ENCODE data around the gene NEO1.

Gene NEO1

GRCh38 chr15:73051391-73051806 is 864 bp upstream of the NEO1 start:
- Histone ChIP-seq H3K79me1 (ENCODE audit: low read depth, low read length) (no peaks in the 10 kb centered on the region), H3K23ac (ENCODE audit: low read depth, low read length, poor library complexity) (peak overlapping the region; percentile 98), H3K18ac (ENCODE audit: low read length) (peak overlapping the region; percentile 98), H3K9ac (ENCODE audit: low read depth, low read length, poor library complexity) (peak overlapping the region; percentile 89), H3K4me3 (ENCODE audit: low read length in 2 of 2) (peak overlapping the region; percentile 70 to 79), H3K4me1 (ENCODE audit: control insufficient read depth in 2 of 2, insufficient read depth in 1 of 2, low read depth in 1 of 2, low read length in 2 of 2) (peaks cover 0 to 14% of the 10 kb centered on the region in 2 donors), H2AK5ac (ENCODE audit: low read depth, low read length) (peak overlapping the region; percentile 43), H4K8ac (ENCODE audit: low read depth, low read length) (no peak overlapping the region), H2BK12ac (ENCODE audit: low read length) (no peak overlapping the region), H2BK120ac (ENCODE audit: low read depth, low read length) (no peak overlapping the region), H3K27ac (replicated peaks; ENCODE audit: low read length) (peak overlapping the region; percentile 98), H3K4me2 (ENCODE audit: insufficient read depth, low read length, poor library complexity, severe bottlenecking) (peak overlapping the region; percentile 79), H3K14ac (ENCODE audit: low read length) (no peak overlapping the region), H2AFZ (ENCODE audit: low read length) (peak overlapping the region; percentile 95), H3K36me3 (replicated peaks in 1 of 2; ENCODE audit: control insufficient read depth in 2 of 2, insufficient read depth in 2 of 2, low read length in 2 of 2) (peaks cover 0 to 4% of the 10 kb centered on the region in 2 donors), H4K91ac (ENCODE audit: low read depth, low read length, poor library complexity) (no peak overlapping the region), H3K9me3 (replicated peaks in 1 of 2; ENCODE audit: control insufficient read depth in 2 of 2, insufficient read depth in 1 of 2, low read depth in 1 of 2, low read length in 2 of 2) (no peaks in the 10 kb centered on the region), H2BK5ac (ENCODE audit: low read length) (peak overlapping the region; percentile 91), H3K4ac (ENCODE audit: low read length) (no peak overlapping the region), H2BK15ac (ENCODE audit: low read length) (no peak overlapping the region), H3K27me3 (ENCODE audit: control insufficient read depth in 3 of 3, insufficient read depth in 3 of 3, low read depth in 1 of 3, low read length in 3 of 3) (no peaks in the 10 kb centered on the region)
- DNase-seq (ENCODE audit: low spot score): peak; percentile 18
- WGBS, 2 donors (ENCODE audit: extremely low coverage in 2 of 2, insufficient read length in 2 of 2, insufficient replicate concordance in 1 of 2): no CpG with 5 or more reads among the region's 42 CpGs

DNA sequence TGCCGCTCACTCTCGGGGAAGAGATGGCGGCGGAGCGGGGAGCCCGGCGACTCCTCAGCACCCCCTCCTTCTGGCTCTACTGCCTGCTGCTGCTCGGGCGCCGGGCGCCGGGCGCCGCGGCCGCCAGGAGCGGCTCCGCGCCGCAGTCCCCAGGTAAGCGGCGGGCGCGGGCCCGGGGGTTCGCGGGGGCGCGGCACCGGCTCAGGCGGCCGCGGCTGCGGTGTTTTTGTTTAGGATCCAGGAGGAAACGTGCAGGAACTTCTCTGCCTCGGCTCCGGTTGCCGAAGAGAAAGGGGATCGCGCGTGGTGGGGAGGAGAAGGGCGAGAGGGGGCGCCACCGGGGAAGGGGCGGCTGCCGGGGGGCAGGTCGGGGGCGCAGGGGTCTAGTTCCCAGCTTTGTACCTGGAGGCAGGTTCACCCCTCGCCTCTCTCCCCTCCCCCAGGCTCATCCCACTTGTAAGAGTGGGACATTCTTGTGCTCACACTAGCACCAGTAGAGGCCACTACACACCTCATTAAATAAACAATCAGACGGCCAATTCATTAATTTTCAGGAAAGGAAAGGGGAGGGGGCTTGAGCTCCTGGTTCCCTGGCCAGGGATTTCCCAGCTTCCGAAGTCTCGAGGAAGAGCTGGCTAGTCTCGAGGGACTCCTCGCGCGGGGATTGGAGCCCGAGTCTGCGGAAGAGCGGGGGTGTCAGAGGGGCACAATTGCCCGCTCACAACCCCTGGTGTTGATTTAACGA is 562 bp downstream of the NEO1 start:
- no peak overlapping the region for H2BK12ac ChIP-seq (ENCODE audit: low read length)
- peak overlapping the region; percentile 98 for H3K27ac ChIP-seq (replicated peaks; ENCODE audit: low read length)
- peaks cover 0 to 4% of the 10 kb centered on the region in 2 donors for H3K36me3 ChIP-seq (replicated peaks in 1 of 2; ENCODE audit: control insufficient read depth in 2 of 2, insufficient read depth in 2 of 2, low read length in 2 of 2)
- peak overlapping the region; percentile 95 for H3K9ac ChIP-seq (ENCODE audit: low read depth, low read length, poor library complexity)
- H3K4ac ChIP-seq (ENCODE audit: low read length): no peak overlapping the region
- H3K23ac ChIP-seq (ENCODE audit: low read depth, low read length, poor library complexity): no peak overlapping the region
- H2AFZ ChIP-seq (ENCODE audit: low read length): peak overlapping the region; percentile 85
- no peaks in the 10 kb centered on the region for H3K79me1 ChIP-seq (ENCODE audit: low read depth, low read length)
- peak overlapping the region; percentile 98 for H2BK5ac ChIP-seq (ENCODE audit: low read length)
- no CpG with 5 or more reads among the region's 61 CpGs for WGBS, 2 donors (ENCODE audit: extremely low coverage in 2 of 2, insufficient read length in 2 of 2, insufficient replicate concordance in 1 of 2)
- no peaks in the 10 kb centered on the region for H3K9me3 ChIP-seq (replicated peaks in 1 of 2; ENCODE audit: control insufficient read depth in 2 of 2, insufficient read depth in 1 of 2, low read depth in 1 of 2, low read length in 2 of 2)
- H4K91ac ChIP-seq (ENCODE audit: low read depth, low read length, poor library complexity): no peak overlapping the region
- H3K4me1 ChIP-seq (ENCODE audit: control insufficient read depth in 2 of 2, insufficient read depth in 1 of 2, low read depth in 1 of 2, low read length in 2 of 2): peaks cover 0 to 14% of the 10 kb centered on the region in 2 donors
- H3K18ac ChIP-seq (ENCODE audit: low read length): peak overlapping the region; percentile 95
- H3K4me2 ChIP-seq (ENCODE audit: insufficient read depth, low read length, poor library complexity, severe bottlenecking): peak overlapping the region; percentile 51
- peak overlapping the region; percentile 31 for H2BK15ac ChIP-seq (ENCODE audit: low read length)
- H2BK120ac ChIP-seq (ENCODE audit: low read depth, low read length): no peak overlapping the region
- peak overlapping the region; percentile 92 for H3K14ac ChIP-seq (ENCODE audit: low read length)
- no peak overlapping the region for H2AK5ac ChIP-seq (ENCODE audit: low read depth, low read length)
- DNase-seq (ENCODE audit: low spot score): peak; percentile 77
- H4K8ac ChIP-seq (ENCODE audit: low read depth, low read length): no peak overlapping the region
- no peaks in the 10 kb centered on the region for H3K27me3 ChIP-seq (ENCODE audit: control insufficient read depth in 3 of 3, insufficient read depth in 3 of 3, low read depth in 1 of 3, low read length in 3 of 3)
- H3K4me3 ChIP-seq (ENCODE audit: low read length in 2 of 2): peak overlapping the region; percentile 51 to 98

- no peak for DNase-seq (ENCODE audit: low spot score)
Measured at GRCh38 chr15:73053398-73053723, 1.1 kb downstream of the NEO1 start.

DNA sequence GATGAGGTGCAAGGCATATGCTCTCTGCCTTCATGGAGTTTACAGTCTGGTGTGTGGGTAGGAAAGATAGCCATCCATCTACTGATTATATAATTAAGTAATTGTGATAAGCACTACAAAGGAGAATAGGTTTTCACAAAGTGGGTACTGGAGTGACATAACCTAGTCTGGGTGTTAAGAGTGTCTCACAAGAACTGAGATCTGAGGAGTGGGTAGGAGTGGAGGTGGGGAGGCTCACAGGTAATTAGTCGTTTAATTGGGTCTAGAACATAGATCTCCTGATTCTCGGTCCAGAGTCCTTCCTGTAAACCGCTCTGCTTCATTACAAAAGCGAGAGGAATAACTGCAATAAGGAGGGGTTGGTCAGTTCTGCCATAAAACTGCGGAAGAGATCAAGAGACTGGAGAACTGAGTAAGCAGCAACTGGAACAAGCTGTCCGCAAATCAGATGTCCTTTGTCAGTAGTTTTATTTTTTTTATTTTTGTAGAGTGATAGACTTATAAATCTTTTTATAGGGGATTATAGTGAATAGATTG is 2.2 kb downstream of the NEO1 start:
- H3K14ac ChIP-seq (ENCODE audit: low read length): no peak overlapping the region
- H3K4ac ChIP-seq (ENCODE audit: low read length): no peak overlapping the region
- H4K91ac ChIP-seq (ENCODE audit: low read depth, low read length, poor library complexity): no peak overlapping the region
- no peak overlapping the region for H3K27ac ChIP-seq (replicated peaks; ENCODE audit: low read length)
- H4K8ac ChIP-seq (ENCODE audit: low read depth, low read length): no peak overlapping the region
- H3K27me3 ChIP-seq (ENCODE audit: control insufficient read depth in 3 of 3, insufficient read depth in 3 of 3, low read depth in 1 of 3, low read length in 3 of 3): no peaks in the 10 kb centered on the region
- no CpG with 5 or more reads among the region's 6 CpGs for WGBS, 2 donors (ENCODE audit: extremely low coverage in 2 of 2, insufficient read length in 2 of 2, insufficient replicate concordance in 1 of 2)
- H3K9ac ChIP-seq (ENCODE audit: low read depth, low read length, poor library complexity): no peak overlapping the region
- no peak overlapping the region for H3K23ac ChIP-seq (ENCODE audit: low read depth, low read length, poor library complexity)
- H2BK5ac ChIP-seq (ENCODE audit: low read length): no peak overlapping the region
- peaks cover 0 to 4% of the 10 kb centered on the region in 2 donors for H3K36me3 ChIP-seq (replicated peaks in 1 of 2; ENCODE audit: control insufficient read depth in 2 of 2, insufficient read depth in 2 of 2, low read length in 2 of 2)
- H2AFZ ChIP-seq (ENCODE audit: low read length): no peak overlapping the region
- no peaks in the 10 kb centered on the region for H3K79me1 ChIP-seq (ENCODE audit: low read depth, low read length)
- DNase-seq (ENCODE audit: low spot score): no peak
- H2BK120ac ChIP-seq (ENCODE audit: low read depth, low read length): no peak overlapping the region
- H3K4me1 ChIP-seq (ENCODE audit: control insufficient read depth in 2 of 2, insufficient read depth in 1 of 2, low read depth in 1 of 2, low read length in 2 of 2): peaks cover 0 to 13% of the 10 kb centered on the region in 2 donors
- H2BK12ac ChIP-seq (ENCODE audit: low read length): no peak overlapping the region
- no peak overlapping the region for H3K4me2 ChIP-seq (ENCODE audit: insufficient read depth, low read length, poor library complexity, severe bottlenecking)
- no peak overlapping the region for H3K18ac ChIP-seq (ENCODE audit: low read length)
- H2AK5ac ChIP-seq (ENCODE audit: low read depth, low read length): no peak overlapping the region
- no peak overlapping the region for H3K4me3 ChIP-seq (ENCODE audit: low read length in 2 of 2)
- H2BK15ac ChIP-seq (ENCODE audit: low read length): no peak overlapping the region
- no peaks in the 10 kb centered on the region for H3K9me3 ChIP-seq (replicated peaks in 1 of 2; ENCODE audit: control insufficient read depth in 2 of 2, insufficient read depth in 1 of 2, low read depth in 1 of 2, low read length in 2 of 2)

More at GRCh38 chr15:73053398-73053723, 1.1 kb downstream of the NEO1 start:
- Histone ChIP-seq H3K14ac (ENCODE audit: low read length) (no peak overlapping the region), H3K9me3 (replicated peaks in 1 of 2; ENCODE audit: control insufficient read depth in 2 of 2, insufficient read depth in 1 of 2, low read depth in 1 of 2, low read length in 2 of 2) (no peaks in the 10 kb centered on the region), H3K27ac (replicated peaks; ENCODE audit: low read length) (peak overlapping the region; percentile 98), H3K27me3 (ENCODE audit: control insufficient read depth in 3 of 3, insufficient read depth in 3 of 3, low read depth in 1 of 3, low read length in 3 of 3) (no peaks in the 10 kb centered on the region), H3K9ac (ENCODE audit: low read depth, low read length, poor library complexity) (peak overlapping the region; percentile 7), H4K91ac (ENCODE audit: low read depth, low read length, poor library complexity) (no peak overlapping the region), H2AFZ (ENCODE audit: low read length) (peak overlapping the region; percentile 85), H3K36me3 (replicated peaks in 1 of 2; ENCODE audit: control insufficient read depth in 2 of 2, insufficient read depth in 2 of 2, low read length in 2 of 2) (peaks cover 0 to 4% of the 10 kb centered on the region in 2 donors), H4K8ac (ENCODE audit: low read depth, low read length) (no peak overlapping the region), H3K4me3 (ENCODE audit: low read length in 2 of 2) (peak overlapping the region; percentile 51 to 98), H2BK15ac (ENCODE audit: low read length) (no peak overlapping the region), H3K79me1 (ENCODE audit: low read depth, low read length) (no peaks in the 10 kb centered on the region), H2BK5ac (ENCODE audit: low read length) (peak overlapping the region; percentile 98), H2BK120ac (ENCODE audit: low read depth, low read length) (no peak overlapping the region), H3K18ac (ENCODE audit: low read length) (no peak overlapping the region), H3K4me1 (ENCODE audit: control insufficient read depth in 2 of 2, insufficient read depth in 1 of 2, low read depth in 1 of 2, low read length in 2 of 2) (peaks cover 0 to 14% of the 10 kb centered on the region in 2 donors), H2AK5ac (ENCODE audit: low read depth, low read length) (no peak overlapping the region), H3K4me2 (ENCODE audit: insufficient read depth, low read length, poor library complexity, severe bottlenecking) (peak overlapping the region; percentile 51), H2BK12ac (ENCODE audit: low read length) (no peak overlapping the region), H3K4ac (ENCODE audit: low read length) (no peak overlapping the region), H3K23ac (ENCODE audit: low read depth, low read length, poor library complexity) (no peak overlapping the region)
- WGBS, 2 donors (ENCODE audit: extremely low coverage in 2 of 2, insufficient read length in 2 of 2, insufficient replicate concordance in 1 of 2): no CpG with 5 or more reads among the region's 8 CpGs
